NCI-H1436 treated with DMSO at 0.1 percent for 48 hours (cell line): ENCODE data around the gene CIDEA.
"Not testable (repeated sequence)": the region's sequence is repeated elsewhere in the genome, so short reads cannot be mapped to it uniquely, and the experiment has no call there.

Experiments used
- DNase-seq: peaks from one replicate; lab custom pipeline; 2025; lab: John Stamatoyannopoulos, UW

Gene CIDEA

GRCh38 chr18:12239431-12239830 lies 14.7 kb upstream of the CIDEA start:
- DNase-seq = no peak

GRCh38 chr18:12242658-12243260 lies 11.4 kb upstream of the CIDEA start:
- DNase-seq = no peak

GRCh38 chr18:12243272-12243671 lies 10.9 kb upstream of the CIDEA start:
- DNase-seq = not testable (repeated sequence)

- no peak for DNase-seq
Measured at GRCh38 chr18:12245793-12246135, 8.4 kb upstream of the CIDEA start.

- DNase-seq = no peak
Measured at GRCh38 chr18:12246849-12247808, 7.0 kb upstream of the CIDEA start.

GRCh38 chr18:12247946-12248345 lies 6.2 kb upstream of the CIDEA start:
- DNase-seq = no peak

- no peak for DNase-seq
Measured at GRCh38 chr18:12248926-12249720, 5.0 kb upstream of the CIDEA start.

- DNase-seq = no peak
Measured at GRCh38 chr18:12251311-12251710, 2.9 kb upstream of the CIDEA start.

- no peak for DNase-seq
Measured at GRCh38 chr18:12252061-12252460, 2.1 kb upstream of the CIDEA start.

GRCh38 chr18:12253027-12253426 lies 1.1 kb upstream of the CIDEA start:
- no peak for DNase-seq

- no peak for DNase-seq
Measured at GRCh38 chr18:12253663-12254135, 462 bp upstream of the CIDEA start.

GRCh38 chr18:12254820-12255511 lies 805 bp downstream of the CIDEA start:
- DNase-seq = no peak

GRCh38 chr18:12255626-12256026 lies 1.5 kb downstream of the CIDEA start:
- DNase-seq = no peak

- no peak for DNase-seq
Measured at GRCh38 chr18:12256951-12257350, 2.8 kb downstream of the CIDEA start.

- DNase-seq = no peak
Measured at GRCh38 chr18:12257996-12258718, 4.0 kb downstream of the CIDEA start.

- no peak for DNase-seq
Measured at GRCh38 chr18:12258719-12259705, 4.9 kb downstream of the CIDEA start.

GRCh38 chr18:12262748-12263147 lies 8.6 kb downstream of the CIDEA start:
- no peak for DNase-seq

- DNase-seq = no peak
Measured at GRCh38 chr18:12264864-12265263, 10.7 kb downstream of the CIDEA start.

- peak; percentile 1 for DNase-seq
Measured at GRCh38 chr18:12271376-12272235, 17.4 kb downstream of the CIDEA start.
